ENCODE data around the gene CEP97. TPM values are rescaled to one million over a fixed set of nuclear protein-coding genes. Genes with fewer than 3 reads are reported as not detected.

Gene CEP97
- total RNA-seq, 1 experiment from 2014 or later, result 3.3 TPM

- DNase-seq (ENCODE audit: low spot score), result peak; percentile 19
Measured at GRCh38 chr3:101816215-101817149, 92.1 kb downstream of the CEP97 start.

DNA sequence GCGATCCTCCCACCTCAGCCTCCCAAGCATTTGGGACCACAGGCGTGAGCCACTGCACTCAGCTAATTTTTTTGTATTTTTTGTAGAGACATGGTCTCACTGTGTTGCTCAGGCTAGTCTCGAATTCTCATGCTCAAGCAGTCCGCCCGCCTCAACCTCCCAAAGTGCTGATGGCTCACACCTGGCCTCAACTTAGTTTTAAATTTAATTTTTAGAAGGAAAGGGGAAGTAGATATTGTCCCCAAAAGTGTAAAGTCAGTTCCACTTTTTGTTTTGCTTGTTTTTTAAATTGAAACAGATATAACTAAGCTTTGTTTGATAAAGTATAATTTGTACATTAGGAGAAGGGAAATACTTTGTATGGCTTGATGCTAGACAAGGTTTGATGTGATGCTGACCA is 93.6 kb downstream of the CEP97 start:
- no peak for DNase-seq (ENCODE audit: low spot score)

DNA sequence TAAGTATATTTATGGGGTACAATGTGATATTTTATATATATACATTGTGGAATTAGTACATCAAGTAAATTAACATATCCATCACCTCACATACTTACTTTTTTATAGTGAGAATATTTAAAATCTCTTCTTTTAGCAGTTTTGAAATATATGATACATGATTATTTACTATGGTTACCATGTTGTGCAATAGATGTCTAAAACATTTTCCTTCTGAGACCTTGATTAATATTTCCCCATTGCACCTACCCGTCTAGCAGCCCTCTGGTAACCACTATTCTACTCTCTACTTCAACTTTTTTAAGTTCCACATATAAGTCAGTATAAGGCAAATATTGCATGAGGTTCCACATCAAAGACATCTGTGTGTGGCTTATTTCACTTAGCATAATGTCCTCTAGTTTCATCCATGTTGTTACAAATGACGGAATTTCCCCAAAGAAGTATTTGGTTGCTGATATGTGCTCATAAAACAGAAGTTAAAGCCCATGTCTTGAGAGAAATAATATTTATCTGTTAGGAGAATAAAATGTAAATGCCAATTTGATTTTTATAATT is 95.3 kb downstream of the CEP97 start:
- no peak for DNase-seq (ENCODE audit: low spot score)

Other genes starting within 250 kb of the CEP97 start
- gene SENP7, start 211.4 kb upstream of the CEP97 start, total RNA-seq (2014; rRNA removed; shearing (Covaris generic)), result 0.65 and 2.2 TPM in 2 replicates
- 24.5 and 28.1 TPM in 2 replicates for gene TRMT10C, start 162.7 kb upstream of the CEP97 start, total RNA-seq (2014; rRNA removed; shearing (Covaris generic))
- gene PCNP, start 150.4 kb upstream of the CEP97 start, total RNA-seq (2014; rRNA removed; shearing (Covaris generic)), result 30.6 and 31.8 TPM in 2 replicates
- gene ZBTB11, start 47.5 kb upstream of the CEP97 start, total RNA-seq (2014; rRNA removed; shearing (Covaris generic)), result 19.2 and 26.0 TPM in 2 replicates
- 1,651 and 2,156 TPM in 2 replicates for gene RPL24, start 37.9 kb upstream of the CEP97 start, total RNA-seq (2014; rRNA removed; shearing (Covaris generic))
- 1.5 and 3.3 TPM in 2 replicates for gene NXPE3, start 54.6 kb downstream of the CEP97 start, total RNA-seq (2014; rRNA removed; shearing (Covaris generic))
- gene NFKBIZ, start 124.9 kb downstream of the CEP97 start, total RNA-seq (2014; rRNA removed; shearing (Covaris generic)), result 51.0 and 53.2 TPM in 2 replicates